GM19438 (cell line): Measurements from ENCODE around the gene KLC1.

Source experiments
- ATAC-seq: cut with Tn5 transposase; IDR thresholded peaks from one replicate; pipeline ENCODE4 v1.9.1; 2021; ENCODE audit warnings: low read depth; ENCODE audit not compliant: unreplicated experiment

The KLC1 gene

GRCh38 chr14:103702095-103702494 lies 73.1 kb downstream of the KLC1 start:
- ATAC-seq: no peak

- ATAC-seq: no peak
Observed at GRCh38 chr14:103702497-103703432, 73.8 kb downstream of the KLC1 start.

DNA sequence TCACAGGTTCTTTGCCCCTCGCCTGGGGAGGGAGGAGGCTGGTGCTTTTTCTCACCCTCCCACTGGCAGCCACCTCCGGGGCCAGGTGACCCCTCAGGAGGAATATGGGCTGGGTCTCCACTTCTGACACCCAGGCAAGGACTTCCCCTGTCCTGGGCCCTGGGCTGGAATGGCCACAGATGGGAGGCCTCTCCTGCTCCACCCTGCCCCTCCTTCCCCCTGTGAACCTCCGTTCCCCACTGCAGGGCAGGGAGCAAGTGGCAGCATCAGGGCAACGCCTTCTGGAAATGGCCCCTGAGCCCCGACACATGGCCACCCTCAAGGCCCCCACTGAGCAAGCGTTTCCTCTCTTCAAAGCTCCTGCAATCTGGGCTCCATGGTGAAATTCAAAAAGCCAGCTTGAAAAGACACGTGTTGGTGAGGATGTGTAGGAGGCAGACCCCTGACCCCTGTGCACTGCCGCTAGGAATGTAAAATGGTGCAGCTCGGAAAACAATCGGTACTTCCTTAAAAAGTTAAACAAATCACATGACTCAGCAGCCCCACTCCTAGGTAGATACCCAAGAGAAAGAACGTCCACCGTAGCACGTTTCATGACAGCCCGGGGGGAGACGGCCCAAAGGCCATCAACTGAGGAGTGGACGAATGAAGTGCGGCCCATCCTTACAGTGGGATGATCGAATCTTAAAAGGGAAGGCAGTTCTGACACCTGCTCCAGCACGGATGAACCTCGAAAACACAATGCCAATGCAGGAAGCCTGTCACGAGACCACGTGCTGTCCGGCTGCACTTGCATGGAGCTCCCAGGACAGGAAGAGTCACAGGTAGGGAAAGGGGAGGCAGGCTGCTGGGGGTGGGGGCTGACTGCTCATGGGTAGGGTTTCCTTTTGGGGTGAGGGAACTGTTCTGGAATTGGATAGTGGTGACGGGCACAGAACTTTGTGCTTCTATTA lies 74.7 kb downstream of the KLC1 start:
- ATAC-seq: no peak

- no peak for ATAC-seq
Observed at GRCh38 chr14:103704708-103705107, 75.7 kb downstream of the KLC1 start.

- no peak for ATAC-seq
Observed at GRCh38 chr14:103705118-103705503, 76.1 kb downstream of the KLC1 start.

GRCh38 chr14:103705504-103706284 lies 76.7 kb downstream of the KLC1 start:
- no peak for ATAC-seq

GRCh38 chr14:103706551-103707328 lies 77.7 kb downstream of the KLC1 start:
- no peak for ATAC-seq

DNA sequence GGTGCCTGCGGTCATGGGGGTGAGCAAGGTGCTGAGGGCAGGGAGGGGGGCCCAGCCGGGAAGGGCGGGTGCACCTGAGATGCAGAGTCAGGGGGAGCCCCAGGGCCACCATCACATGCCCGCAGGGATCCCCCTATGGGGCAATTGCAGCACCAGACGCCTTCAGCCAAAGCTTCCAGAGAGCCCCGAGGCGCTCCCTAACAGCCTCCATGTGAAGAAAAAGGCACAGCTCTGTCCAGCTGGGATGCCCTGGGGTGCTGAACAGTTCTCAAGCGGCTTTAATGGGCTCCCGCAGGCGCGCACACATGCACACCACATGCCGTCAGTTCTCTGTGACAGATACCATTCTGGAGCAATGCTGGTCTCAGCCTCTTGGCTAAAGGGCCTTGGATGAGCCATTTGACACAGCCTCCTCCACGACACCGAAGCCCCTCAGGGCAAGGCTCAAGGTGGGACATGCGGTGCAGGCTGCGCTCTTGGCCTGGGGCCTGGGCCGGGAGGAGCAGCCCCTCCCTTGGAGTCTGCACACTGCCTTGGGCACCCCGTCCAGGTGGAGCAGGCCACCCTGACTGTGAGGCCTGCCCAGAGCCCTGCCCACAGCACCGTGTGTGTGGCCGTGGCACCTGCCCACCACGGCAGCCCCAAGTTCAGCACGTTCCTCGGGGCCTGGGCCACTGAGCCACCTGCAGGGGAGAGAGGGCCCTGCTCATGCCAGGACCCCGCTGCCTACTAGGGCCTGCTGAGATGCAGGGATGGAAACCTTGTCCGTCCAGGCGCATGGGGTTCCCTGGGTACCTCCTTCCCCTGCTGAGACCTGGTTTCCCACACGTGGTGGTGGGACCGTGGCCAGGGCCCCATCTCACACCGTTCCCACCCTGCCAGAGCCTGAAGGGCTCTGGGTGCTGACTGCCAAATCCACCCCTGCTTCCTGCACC lies 78.6 kb downstream of the KLC1 start:
- ATAC-seq: no peak

GRCh38 chr14:103708750-103709187 lies 79.8 kb downstream of the KLC1 start:
- ATAC-seq: no peak

DNA sequence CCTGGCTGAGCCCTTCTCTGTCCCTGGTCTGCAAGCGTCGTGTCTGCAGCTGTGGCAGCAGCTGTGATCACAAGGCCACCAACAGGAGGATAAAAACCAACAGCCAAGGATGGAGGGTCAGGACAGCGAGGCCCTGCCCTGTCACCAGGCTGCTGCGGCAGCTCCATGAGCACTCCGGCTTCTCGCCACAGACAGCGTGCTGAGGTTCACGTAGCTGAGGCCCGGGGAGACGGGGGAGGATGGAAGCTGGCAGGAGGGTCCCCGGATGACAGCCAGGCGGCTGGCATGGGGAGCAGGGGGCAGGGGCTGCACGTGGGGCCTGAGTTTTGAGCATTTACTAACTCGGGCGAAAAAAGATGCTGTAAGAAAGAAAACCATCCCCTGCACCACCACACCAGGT lies 80.8 kb downstream of the KLC1 start:
- ATAC-seq: no peak

- ATAC-seq: no peak
Observed at GRCh38 chr14:103710771-103711377, 81.9 kb downstream of the KLC1 start.

- no peak for ATAC-seq
Observed at GRCh38 chr14:103711516-103712431, 82.8 kb downstream of the KLC1 start.

- ATAC-seq: no peak
Observed at GRCh38 chr14:103712633-103713247, 83.7 kb downstream of the KLC1 start.

DNA sequence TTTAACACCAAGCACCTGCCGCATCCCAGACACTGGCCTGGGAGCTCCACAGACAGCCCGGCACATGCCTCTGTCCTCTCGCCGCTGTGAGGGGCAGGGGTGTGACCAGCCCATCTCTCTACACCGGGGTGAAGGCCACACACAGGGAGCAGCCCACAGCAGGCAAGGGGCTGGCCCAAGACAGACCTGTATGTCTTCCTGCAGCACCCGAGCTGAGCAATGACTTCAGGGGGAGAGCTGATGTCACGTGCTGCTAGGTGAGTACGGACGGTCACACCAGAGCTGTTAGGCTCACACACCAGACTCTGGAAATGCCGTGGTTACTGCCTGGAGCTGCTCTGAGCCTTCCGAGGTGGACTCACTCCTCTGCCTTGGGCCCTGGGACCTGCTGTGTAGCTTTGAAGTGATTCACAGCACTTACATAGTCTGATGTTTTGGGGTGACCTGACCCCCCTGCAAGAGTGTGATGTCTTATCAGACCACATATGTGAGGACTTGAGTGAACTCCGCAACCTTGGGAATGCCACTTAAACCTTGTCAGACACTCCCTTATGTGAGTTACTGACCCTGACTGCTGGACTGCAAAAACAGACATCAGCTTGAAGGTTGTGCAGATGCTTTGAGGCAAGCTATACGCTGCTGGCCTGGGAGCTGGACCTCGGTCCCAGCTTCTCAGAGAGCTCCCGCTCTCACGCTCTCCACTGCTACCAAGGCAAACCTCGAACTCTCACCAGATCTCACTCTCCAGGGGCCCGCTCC lies 84.5 kb downstream of the KLC1 start:
- no peak for ATAC-seq

DNA sequence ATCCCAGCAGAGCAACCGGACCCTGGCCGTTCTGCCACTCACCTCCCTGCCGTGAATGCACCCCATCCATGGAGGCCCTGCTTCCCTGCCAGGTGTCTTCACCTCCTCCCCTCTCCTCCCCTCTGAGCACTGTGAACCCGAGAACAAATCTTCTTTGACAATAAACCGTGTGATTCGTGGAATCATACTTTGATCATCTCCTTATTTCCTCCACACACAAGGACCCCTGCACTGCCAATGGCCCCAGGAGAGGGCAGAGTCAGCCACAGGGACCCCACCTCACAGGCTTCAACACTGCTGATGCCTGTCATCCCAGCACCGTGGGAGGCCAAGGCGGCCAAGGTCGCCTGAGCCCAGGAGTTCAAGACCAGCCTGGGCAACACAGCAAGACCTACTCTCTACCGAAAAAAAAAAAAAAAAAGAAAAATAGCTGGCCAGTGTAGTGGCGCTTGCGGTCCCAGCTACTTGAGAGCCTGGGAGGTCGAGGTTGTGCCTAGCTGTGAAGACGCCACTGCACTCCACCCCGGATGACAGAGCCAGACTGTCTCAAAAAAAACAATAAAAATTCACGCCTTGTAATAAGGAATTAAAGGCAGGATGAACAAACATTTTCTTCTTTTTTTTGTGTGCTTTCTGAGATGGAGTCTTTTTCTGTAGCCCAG lies 85.2 kb downstream of the KLC1 start:
- ATAC-seq: no peak
